OCI-LY1 (cell line): ENCODE measurements around the gene PDGFD.

Experiments used
- CTCF ChIP-seq: fragments of 200-600 bp; sonication (generic), shearing (Covaris generic); IDR thresholded peaks from 2 replicates; pipeline ENCODE4 v1.5.1; 2017; ENCODE audit warnings: mild to moderate bottlenecking, antibody characterized with exemption, low read length, moderate library complexity, mixed read lengths
- EZH2 ChIP-seq: fragments of 200-600 bp; sonication (generic), shearing (Covaris generic); IDR thresholded peaks from 2 replicates; pipeline ENCODE4 v1.8.0; 2017; ENCODE audit warnings: borderline replicate concordance, mixed run types, mild to moderate bottlenecking, antibody characterized with exemption, low read length, moderate library complexity, mixed read lengths

- TF ChIP-seq CTCF (no peak), EZH2 (no peak)
Observed at GRCh38 chr11:104005234-104005855, 158.6 kb downstream of the PDGFD start.
